ENCODE results near the gene AFF3.

The AFF3 gene

GRCh38 chr2:99569386-99569785, 573.0 kb downstream of the AFF3 start:
- no peak for TF ChIP-seq POLR2AphosphoS5 (IDR thresholded peaks at IDR 0.05; ENCODE audit: low read depth, low read length)
- TF ChIP-seq FOXP2 (optimal IDR thresholded peaks at IDR 0.05; ENCODE audit: borderline replicate concordance, extremely low read depth, extremely low read length, insufficient read depth) = no peak
- no peak for TF ChIP-seq TAF1 (IDR thresholded peaks at IDR 0.05; ENCODE audit: borderline replicate concordance, insufficient read depth, low read length)
- TF ChIP-seq SIN3A (IDR thresholded peaks at IDR 0.05; ENCODE audit: borderline replicate concordance, insufficient read depth, low read length) = no peak
- no peak for TF ChIP-seq REST (IDR thresholded peaks at IDR 0.05; ENCODE audit: insufficient read depth in 1 of 2, low read depth in 2 of 2, low read length in 2 of 2)

- TF ChIP-seq FOXP2 (optimal IDR thresholded peaks at IDR 0.05; ENCODE audit: borderline replicate concordance, extremely low read depth, extremely low read length, insufficient read depth) (no peak), REST (IDR thresholded peaks at IDR 0.05; ENCODE audit: insufficient read depth in 1 of 2, low read depth in 2 of 2, low read length in 2 of 2) (no peak), POLR2AphosphoS5 (IDR thresholded peaks at IDR 0.05; ENCODE audit: low read depth, low read length) (no peak), TAF1 (IDR thresholded peaks at IDR 0.05; ENCODE audit: borderline replicate concordance, insufficient read depth, low read length) (no peak), SIN3A (IDR thresholded peaks at IDR 0.05; ENCODE audit: borderline replicate concordance, insufficient read depth, low read length) (no peak)
These were observed 577.2 kb downstream of the AFF3 start for GRCh38 chr2:99565227-99565626.

GRCh38 chr2:99562516-99562915, 579.9 kb downstream of the AFF3 start:
- TF ChIP-seq FOXP2 (optimal IDR thresholded peaks at IDR 0.05; ENCODE audit: borderline replicate concordance, extremely low read depth, extremely low read length, insufficient read depth) = no peak
- no peak for TF ChIP-seq SIN3A (IDR thresholded peaks at IDR 0.05; ENCODE audit: borderline replicate concordance, insufficient read depth, low read length)
- TF ChIP-seq REST (IDR thresholded peaks at IDR 0.05; ENCODE audit: insufficient read depth in 1 of 2, low read depth in 2 of 2, low read length in 2 of 2) = no peak
- no peak for TF ChIP-seq TAF1 (IDR thresholded peaks at IDR 0.05; ENCODE audit: borderline replicate concordance, insufficient read depth, low read length)
- no peak for TF ChIP-seq POLR2AphosphoS5 (IDR thresholded peaks at IDR 0.05; ENCODE audit: low read depth, low read length)

GRCh38 chr2:99561804-99562203, 580.6 kb downstream of the AFF3 start:
- TF ChIP-seq SIN3A (IDR thresholded peaks at IDR 0.05; ENCODE audit: borderline replicate concordance, insufficient read depth, low read length) (no peak), FOXP2 (optimal IDR thresholded peaks at IDR 0.05; ENCODE audit: borderline replicate concordance, extremely low read depth, extremely low read length, insufficient read depth) (no peak), POLR2AphosphoS5 (IDR thresholded peaks at IDR 0.05; ENCODE audit: low read depth, low read length) (no peak), REST (IDR thresholded peaks at IDR 0.05; ENCODE audit: insufficient read depth in 1 of 2, low read depth in 2 of 2, low read length in 2 of 2) (no peak), TAF1 (IDR thresholded peaks at IDR 0.05; ENCODE audit: borderline replicate concordance, insufficient read depth, low read length) (no peak)

Measured in PFSK-1 (cell line).